GM18867 (cell line): ENCODE data around the gene GALT.
"Not testable (repeated sequence)": the region's sequence is repeated elsewhere in the genome, so short reads cannot be mapped to it uniquely, and the experiment has no call there.

Experiments used
- ATAC-seq: cut with Tn5 transposase; IDR thresholded peaks from one replicate; pipeline ENCODE4 v1.9.1; 2021; ENCODE audit warnings: mild to moderate bottlenecking, moderate library complexity; ENCODE audit not compliant: unreplicated experiment

Gene GALT

GRCh38 chr9:34625186-34625486 lies 21.3 kb upstream of the GALT start:
- no peak for ATAC-seq

DNA sequence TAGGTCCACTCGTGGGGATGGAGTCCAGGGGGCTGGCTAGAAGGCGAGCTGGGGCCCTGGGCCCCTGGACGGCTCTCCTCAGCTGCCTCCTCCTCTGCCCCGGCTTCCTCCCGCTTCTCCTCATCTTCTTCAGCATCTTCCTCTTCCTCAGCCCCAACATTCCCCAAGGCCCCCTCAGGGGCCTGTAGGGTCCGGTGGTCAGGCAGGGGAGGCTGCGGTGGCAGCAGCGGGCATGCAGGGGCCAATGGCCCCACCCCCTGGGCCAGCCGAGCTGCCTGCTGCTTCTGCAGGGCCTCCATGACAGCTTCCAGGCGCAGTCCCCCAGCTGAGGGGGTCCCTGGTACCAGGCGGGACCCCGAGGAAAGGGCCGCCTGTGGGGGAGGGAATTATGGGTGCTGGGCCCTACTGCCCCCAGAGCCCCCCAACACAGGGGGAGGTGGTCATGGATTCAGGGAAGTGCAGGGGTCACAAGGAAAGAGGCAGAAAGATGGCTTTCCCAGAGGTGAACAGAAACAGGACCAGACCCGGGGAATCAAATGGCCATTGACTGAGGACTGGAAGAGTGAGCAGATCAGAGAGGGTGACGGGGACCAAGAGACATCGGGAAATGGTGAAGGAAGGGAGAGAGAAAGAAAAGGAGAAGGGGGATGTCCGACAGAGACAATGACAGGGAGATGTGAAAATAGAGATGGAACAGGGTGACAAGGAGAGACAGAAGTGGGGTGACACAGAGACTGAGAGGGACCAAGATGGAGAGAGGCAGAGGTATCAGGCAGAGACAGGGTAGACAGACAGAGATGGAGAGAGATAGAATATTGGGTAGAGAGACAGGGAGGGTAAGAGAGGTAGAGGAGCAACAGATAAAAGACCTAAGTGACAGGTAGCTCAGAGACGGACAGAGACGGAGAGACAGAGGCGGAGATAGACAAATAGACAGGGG lies 18.5 kb upstream of the GALT start:
- no peak for ATAC-seq

- ATAC-seq = no peak
Measured at GRCh38 chr9:34628656-34629490, 17.6 kb upstream of the GALT start, which contains the start of gene ARID3C. Gene ARID3C (minus strand): TSS chr9:34629066. CDS start chr9:34628014, 1,052 bp downstream.

- no peak for ATAC-seq
Measured at GRCh38 chr9:34629491-34629808, 17.0 kb upstream of the GALT start.

GRCh38 chr9:34630402-34631154 lies 15.9 kb upstream of the GALT start:
- no peak for ATAC-seq

- ATAC-seq = no peak
Measured at GRCh38 chr9:34633166-34633565, 13.3 kb upstream of the GALT start.

- peak; percentile 33 for ATAC-seq
Measured at GRCh38 chr9:34633851-34634550, 12.5 kb upstream of the GALT start.

- no peak for ATAC-seq
Measured at GRCh38 chr9:34634551-34635248, 11.8 kb upstream of the GALT start.

- ATAC-seq = no peak
Measured at GRCh38 chr9:34635556-34635955, 10.9 kb upstream of the GALT start.

GRCh38 chr9:34636791-34637355 lies 9.6 kb upstream of the GALT start:
- no peak for ATAC-seq

DNA sequence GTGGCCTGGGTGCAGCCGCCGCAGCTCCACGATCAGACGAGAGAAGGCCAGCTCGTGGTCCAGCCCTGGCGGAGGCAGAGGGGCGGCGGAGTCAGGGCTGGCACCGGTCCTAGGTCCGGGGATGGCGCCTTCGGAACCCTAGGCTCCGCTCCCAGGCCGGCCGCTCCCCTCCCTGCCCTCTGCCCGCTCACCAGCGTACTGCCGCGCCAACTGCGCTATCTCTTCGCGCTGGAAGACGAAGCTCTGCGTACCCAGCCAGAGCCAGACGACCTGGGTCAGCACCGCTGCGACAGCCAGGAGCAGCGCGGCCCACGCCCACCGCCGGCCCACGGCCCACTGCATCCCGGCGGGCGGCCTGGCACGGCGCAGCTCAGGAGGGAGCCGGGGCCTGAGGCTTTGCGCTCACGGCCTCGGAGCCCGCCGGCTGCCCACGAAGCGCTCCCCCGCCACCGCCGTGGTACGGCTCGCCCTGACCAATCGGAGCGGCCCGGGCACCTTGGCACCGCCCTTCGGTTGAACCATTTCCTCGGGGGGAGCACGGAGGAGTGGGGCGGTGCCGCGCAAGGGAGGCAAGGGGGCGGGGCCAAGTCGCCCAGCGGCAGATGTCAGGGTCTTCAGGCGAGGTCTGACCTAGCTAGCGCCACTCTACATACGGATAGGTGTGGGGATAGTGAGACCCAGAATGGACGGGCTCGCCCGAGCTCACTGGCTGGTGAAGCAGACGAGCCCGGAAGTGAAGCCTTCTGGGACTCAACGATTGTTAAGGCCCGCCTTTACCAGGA lies 8.9 kb upstream of the GALT start, which contains the start of gene SIGMAR1:
Gene SIGMAR1, minus strand, starts transcription at position 432 of the 782 bp plus-strand sequence. Its CDS starts 90 bp downstream, at position 342.
- ATAC-seq = peak; percentile 86

DNA sequence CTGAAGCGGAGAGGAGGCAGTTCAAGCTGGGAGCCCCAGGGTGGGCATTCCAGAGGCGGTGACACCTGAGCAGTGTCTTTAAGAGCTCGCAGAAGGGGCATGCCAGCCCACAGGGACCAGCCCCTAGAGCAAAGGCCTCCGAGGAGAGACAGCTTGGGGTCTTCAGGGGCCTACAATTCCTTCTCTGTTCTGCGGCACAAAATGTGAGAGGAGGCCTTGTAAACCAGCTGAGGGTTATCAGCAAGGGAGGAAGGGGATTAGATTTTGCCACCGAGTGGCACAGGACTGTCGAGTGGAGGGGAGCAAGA lies 8.4 kb upstream of the GALT start:
- ATAC-seq = no peak

- ATAC-seq = not testable (repeated sequence)
Measured at GRCh38 chr9:34639322-34639721, 7.2 kb upstream of the GALT start.

DNA sequence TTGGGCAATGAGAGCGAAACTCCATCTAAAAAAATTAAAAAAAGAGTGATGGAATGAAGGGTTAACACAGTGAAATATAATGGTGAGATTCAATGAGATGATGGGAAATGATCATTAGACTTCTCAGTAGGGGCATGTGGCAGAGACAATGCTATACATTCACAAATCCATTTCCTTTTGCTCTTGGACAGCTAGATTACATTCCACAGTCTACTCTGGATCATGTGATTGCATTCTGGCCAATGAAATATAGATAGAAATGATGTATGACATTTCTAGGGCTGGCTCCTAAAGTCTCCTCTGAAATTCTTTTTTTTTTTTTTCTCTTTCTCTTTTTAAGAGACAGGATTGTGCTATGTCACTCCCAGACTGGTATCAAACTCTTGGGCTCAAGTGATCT lies 3.8 kb upstream of the GALT start:
- no peak for ATAC-seq

GRCh38 chr9:34644766-34645314 lies 1.6 kb upstream of the GALT start:
- ATAC-seq = no peak

DNA sequence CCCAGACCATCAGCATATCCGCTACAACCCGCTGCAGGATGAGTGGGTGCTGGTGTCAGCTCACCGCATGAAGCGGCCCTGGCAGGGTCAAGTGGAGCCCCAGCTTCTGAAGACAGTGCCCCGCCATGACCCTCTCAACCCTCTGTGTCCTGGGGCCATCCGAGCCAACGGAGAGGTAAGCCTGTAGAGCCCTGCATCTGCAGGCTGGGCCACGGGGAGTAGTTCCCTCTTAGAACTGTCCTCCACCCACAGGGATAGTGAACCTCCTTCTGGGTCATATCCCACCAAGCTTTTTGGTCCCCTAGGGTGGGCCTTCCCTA lies 569 bp downstream of the GALT start:
- ATAC-seq = no peak

DNA sequence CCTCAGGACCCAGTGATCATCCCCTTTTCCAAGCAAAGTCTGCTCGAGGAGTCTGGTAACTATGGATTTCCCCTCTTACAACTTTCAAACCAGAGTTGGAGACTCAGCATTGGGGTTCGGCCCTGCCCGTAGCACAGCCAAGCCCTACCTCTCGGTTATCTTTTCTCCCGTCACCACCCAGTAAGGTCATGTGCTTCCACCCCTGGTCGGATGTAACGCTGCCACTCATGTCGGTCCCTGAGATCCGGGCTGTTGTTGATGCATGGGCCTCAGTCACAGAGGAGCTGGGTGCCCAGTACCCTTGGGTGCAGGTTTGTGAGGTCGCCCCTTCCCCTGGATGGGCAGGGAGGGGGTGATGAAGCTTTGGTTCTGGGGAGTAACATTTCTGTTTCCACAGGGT lies 1.2 kb downstream of the GALT start:
- no peak for ATAC-seq

GRCh38 chr9:34648673-34649072 lies 2.2 kb downstream of the GALT start:
- ATAC-seq = no peak

- no peak for ATAC-seq
Measured at GRCh38 chr9:34650816-34651215, 4.3 kb downstream of the GALT start.
